NCI-H2227 treated with DMSO at 0.1 percent for 48 hours (cell line): ENCODE data around the gene BNC2.
A peak's percentile ranks its signal among the peaks of the same experiment; 100 is the strongest.

ENCODE experiments used
- DNase-seq: peaks from one replicate; lab custom pipeline; 2025; lab: John Stamatoyannopoulos, UW

Gene BNC2

DNA sequence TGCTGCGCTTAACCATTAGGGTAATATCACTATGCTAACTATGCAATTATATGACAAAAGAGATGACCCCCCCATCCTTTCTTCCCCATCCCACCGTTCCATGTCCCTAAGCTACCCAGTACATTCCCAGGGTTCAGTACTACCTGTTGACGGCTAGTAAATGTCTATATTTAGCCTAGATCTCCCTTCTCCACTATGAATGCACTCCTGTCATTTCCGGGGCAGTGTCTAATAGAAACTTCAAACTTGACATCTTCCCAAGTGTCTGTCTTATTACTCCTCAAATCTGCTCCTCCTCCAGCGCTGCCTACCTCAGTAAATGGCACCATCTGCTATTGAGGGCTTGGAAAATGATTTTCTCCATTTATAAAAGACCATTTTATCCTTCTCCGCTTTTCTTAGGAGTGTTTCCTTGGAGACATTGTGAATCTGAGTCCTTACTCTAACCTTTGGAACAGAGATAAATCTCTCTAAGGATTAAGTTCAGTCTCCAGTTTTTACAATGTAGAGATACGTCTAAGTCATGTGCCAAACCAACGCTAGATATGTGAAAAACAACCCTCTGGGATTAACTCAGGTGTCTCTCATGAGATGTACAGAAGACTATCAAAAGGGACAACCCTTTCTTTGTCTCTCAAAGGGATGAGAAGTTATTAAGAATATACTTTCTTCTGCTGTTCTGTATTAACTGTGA lies 114.9 kb downstream of the BNC2 start:
- DNase-seq, result no peak

- no peak for DNase-seq
Measured at GRCh38 chr9:16754662-16755061, 115.8 kb downstream of the BNC2 start.

DNA sequence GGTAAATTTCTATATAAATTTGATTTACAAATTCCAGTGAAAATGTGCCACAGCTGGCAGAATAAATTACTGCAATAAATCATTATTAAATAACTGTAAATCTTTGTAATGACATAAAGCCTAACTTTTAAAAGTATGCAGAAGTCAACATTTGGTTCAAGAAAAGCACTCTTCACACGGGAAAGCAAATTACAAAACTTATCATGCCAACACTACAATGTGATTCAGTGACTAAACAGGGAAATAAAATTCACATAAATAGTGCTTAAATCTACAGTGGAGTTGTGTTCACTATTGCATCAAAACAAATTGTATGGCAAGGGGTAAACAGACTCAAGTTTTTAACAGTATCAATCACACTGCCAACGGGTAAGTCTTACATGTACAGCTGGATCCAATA lies 117.2 kb downstream of the BNC2 start:
- no peak for DNase-seq

GRCh38 chr9:16752601-16753000 lies 117.9 kb downstream of the BNC2 start:
- no peak for DNase-seq

- DNase-seq, result no peak
Measured at GRCh38 chr9:16750553-16750952, 119.9 kb downstream of the BNC2 start.

DNA sequence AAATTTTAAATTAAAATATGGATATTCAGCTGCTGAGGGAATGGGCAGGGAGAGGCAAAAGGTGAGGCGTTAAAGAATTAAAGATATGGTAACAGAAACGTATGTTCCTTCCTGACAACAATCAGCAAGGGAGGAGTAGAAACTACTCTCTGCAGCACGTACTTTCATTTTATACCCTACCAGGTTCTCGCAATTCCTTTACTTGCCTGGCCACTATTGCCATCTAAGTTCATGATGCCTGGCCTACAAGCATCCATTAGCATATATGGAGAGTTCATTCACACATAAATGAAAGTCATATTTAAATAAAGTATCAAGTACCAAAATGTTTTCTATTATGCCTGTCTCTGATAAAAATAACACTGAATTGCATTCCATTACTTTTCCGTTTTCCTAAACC lies 125.1 kb downstream of the BNC2 start:
- no peak for DNase-seq

DNA sequence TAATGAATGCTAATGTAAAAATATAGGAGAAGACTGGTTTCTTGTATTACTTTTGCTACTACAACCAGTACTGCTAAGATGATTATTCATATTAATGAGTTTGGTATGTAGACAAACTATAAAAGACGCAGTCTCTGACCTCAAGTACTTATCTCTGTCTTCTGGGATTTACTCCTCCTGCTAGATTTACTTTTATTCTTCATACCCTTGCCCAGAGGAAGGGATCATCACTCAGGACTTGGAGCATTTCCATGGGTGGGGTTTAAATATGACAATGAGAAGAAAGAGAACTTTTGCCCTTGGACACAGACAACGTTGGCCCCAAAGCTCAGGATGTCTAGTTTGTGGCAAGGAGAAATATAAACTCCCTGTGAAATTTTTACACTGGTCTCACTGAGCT lies 126.1 kb downstream of the BNC2 start:
- no peak for DNase-seq

DNA sequence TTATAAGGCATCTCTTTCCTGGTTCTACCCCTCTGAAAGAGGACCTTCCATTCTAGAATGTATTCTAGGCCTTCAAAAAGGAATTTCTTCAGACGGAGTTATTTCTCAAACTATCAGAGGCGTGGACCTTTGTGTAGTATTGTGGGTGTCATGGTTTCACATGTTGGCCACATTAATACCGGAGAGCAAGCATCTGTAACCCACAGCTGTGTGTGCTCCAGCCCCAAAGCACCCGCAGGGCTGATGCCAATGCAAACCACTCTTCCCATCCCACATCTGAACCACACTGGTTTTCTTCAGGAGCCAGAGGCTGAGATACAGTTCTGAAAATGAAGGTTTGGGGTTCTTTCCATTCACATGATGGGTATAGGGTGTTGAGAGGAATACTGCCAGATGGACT lies 127.1 kb downstream of the BNC2 start:
- no peak for DNase-seq

DNA sequence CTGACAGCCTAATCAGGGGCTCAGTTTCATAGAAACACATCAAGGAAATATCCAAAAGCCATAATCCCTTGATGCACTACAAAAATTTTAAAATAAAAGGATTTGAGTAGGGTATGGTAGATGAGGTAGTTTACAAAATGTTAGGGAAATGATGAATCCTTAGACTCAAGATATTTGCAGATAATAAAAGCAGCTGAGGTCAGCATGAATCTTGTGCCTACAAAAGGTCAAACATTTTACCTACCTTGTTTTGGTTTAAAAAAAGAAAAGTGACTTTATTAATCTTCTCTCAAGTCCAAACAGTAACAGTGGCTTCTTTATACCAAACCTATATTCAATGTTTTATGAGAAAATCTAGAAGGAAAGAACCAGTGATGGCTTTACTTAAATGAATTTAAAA lies 135.5 kb downstream of the BNC2 start:
- no peak for DNase-seq

DNA sequence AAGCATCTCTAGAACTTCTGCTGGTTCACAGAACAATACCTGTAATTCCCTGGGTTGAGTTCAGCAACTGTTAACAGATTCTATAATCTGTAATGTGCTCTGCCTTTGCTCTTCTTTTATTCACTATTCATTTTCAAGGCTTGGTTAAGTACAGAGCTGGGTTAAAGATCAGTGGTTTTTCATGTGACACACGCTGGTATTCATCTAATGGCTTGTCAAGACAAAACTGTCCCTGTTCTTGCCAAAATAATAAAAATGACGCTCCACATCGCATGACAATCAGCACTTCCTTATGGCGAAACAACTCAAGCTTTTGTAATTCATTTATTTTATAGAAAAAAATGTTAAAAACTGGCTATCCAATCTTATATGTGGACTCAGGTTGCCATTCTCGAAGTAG lies 137.9 kb downstream of the BNC2 start:
- peak; percentile 31 for DNase-seq

DNA sequence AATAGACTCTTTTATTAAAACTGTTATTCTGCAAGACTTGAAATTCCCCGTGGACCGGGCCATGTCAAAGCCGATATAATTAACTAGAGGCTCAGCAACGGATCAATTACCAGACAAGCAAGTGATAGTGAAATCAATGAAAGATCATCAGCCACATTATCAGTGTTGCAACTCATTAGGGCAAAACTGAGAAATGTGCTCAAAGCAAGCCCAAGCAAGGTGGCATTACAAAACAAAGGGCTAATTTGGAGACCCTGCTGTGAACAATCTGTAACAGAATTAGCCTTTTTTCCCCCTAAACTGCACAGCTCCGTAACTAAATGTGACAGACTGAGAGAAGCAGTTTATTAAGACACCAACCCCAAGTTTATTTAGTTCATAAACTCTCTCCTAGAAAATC lies 140.3 kb downstream of the BNC2 start:
- DNase-seq, result no peak

- DNase-seq, result peak; percentile 92
Measured at GRCh38 chr9:16729651-16730050, 140.8 kb downstream of the BNC2 start.

DNA sequence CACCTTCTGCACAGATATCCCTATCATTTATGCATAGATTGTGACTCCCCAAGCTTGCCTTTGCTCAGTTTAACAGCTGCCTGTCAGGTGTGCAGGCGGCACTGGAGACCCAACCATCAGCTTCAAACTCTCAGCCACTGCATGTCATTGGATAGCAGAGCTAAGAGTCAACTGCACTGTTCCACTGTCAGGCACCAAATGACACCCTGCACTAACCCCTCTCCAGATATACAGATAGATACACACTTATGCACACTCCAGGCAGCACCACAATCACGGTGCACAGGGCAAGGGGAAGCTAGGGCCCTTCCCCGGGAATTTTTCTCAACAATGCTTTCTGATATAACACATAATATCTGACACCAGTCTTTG lies 142.3 kb downstream of the BNC2 start:
- DNase-seq, result peak; percentile 63

GRCh38 chr9:16727452-16728136 lies 142.9 kb downstream of the BNC2 start:
- DNase-seq, result peak; percentile 63

DNA sequence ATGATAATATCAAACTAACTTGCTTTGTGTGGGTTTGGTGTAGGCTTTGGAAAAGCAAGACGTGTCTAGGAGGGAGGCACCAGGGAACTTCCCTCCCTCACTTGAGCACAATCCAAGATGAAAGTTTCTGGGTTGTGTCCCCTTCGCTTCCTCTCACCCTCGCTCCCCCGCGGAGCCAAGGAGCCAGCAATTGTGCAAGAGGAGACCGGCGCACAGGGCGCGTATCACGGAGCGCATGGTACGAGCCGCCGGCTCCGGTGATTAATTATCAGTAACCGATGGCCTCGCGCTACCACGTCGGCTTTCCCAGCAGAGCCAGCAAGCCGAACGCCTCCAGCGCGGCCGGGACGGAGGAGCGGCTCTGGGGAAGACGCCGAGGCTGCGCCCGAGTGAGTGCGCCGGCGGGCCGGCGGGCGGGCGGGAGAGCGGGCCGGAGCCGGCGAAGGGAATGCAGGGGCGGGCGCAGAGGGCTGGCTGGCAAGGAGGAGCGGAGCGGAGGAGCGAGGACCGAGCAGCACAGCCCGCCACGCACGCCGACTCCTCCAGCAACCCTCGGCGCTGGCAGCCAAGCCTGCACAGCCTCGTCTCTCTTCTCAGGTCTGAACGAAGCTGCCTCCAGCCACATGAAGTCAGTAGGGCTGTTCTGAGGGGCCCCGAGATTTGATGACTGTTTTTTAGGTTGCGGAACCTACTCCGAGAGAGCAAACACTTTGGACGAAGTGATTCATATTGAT lies 143.6 kb downstream of the BNC2 start:
- peak; percentile 64 for DNase-seq

DNA sequence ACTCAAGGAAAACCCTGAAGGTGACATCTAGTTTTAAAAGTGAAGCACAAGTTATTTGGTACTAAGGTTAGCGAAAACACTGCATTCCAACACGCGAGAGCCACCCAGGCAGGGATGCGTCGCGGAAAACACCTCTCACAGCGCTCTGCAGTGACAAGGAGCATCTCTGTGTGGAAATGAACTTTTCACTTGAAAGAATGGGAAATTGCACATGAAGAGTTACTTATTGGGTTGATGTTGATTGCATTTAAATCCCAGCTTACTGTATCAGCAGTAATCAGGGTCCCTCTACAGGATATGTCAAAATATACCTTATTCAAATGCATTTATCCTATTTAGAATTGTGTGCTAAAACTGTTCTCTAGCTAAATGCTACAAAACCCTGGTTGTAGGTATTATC lies 144.4 kb downstream of the BNC2 start:
- DNase-seq, result no peak

- no peak for DNase-seq
Measured at GRCh38 chr9:16725066-16725465, 145.4 kb downstream of the BNC2 start.

- peak; percentile 25 for DNase-seq
Measured at GRCh38 chr9:16721972-16722371, 148.5 kb downstream of the BNC2 start.

- no peak for DNase-seq
Measured at GRCh38 chr9:16720386-16720785, 150.1 kb downstream of the BNC2 start.

DNA sequence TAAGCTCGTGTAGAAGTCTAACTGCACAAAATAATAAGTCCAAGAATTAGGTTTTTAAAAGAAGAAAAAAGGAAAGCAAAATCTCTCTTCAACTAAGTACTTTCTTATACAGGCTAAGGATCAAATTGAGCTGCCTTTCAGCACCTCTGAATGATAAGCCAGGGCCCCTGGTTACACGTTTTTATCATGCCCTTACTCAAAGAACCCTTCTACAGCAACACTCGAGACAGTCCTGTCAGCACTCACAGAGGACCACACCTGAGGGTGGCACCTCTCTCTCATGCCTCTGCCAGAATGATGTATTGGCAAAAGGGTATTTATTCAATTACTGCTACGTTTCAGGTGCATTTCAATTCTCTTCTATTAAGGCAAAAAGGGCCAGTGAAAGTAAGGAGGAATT lies 150.5 kb downstream of the BNC2 start:
- no peak for DNase-seq

- no peak for DNase-seq
Measured at GRCh38 chr9:16718952-16719351, 151.5 kb downstream of the BNC2 start.

DNA sequence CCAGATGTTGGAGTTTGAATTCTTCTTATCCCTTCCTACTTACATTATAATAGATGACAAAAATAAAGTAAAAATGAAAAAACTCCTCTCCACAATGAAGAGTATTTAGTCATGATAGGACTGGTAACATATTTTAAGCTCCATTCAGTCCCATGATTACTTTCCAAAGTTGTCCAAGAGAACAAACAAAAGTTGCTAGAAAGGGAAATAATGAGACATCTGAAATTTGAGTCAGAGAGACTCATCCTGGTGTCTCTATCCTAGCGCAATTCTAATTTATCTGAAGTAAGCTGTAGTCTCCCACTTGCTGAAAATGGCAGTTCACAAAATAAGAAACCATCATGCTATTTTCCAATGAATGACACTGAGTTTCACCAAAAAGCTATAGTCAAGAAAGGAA lies 152.2 kb downstream of the BNC2 start:
- DNase-seq, result no peak

- no peak for DNase-seq
Measured at GRCh38 chr9:16716601-16717000, 153.9 kb downstream of the BNC2 start.
